NCI-H69 (cell line): Measurements from ENCODE around the gene GOLGA6A.
"Not testable (repeated sequence)": the region's sequence is repeated elsewhere in the genome, so short reads cannot be mapped to it uniquely, and the experiment has no call there.

ENCODE experiments used
- DNase-seq: peaks from one replicate; lab custom pipeline; 2025; lab: John Stamatoyannopoulos, UW

The GOLGA6A gene

GRCh38 chr15:74053517-74053916 lies 28.8 kb downstream of the GOLGA6A start:
- peak; percentile 12 for DNase-seq

- DNase-seq: not testable (repeated sequence)
Observed at GRCh38 chr15:74052271-74053260, 29.8 kb downstream of the GOLGA6A start.

GRCh38 chr15:74050556-74051234 lies 31.7 kb downstream of the GOLGA6A start:
- DNase-seq: peak; percentile 6

- DNase-seq: peak; percentile 93
Observed at GRCh38 chr15:74050127-74050526, 32.2 kb downstream of the GOLGA6A start.

GRCh38 chr15:74046275-74046674 lies 36.1 kb downstream of the GOLGA6A start:
- DNase-seq: no peak

- DNase-seq: no peak
Observed at GRCh38 chr15:74045636-74046274, 36.6 kb downstream of the GOLGA6A start.

GRCh38 chr15:74045184-74045583 lies 37.2 kb downstream of the GOLGA6A start:
- DNase-seq: no peak

- no peak for DNase-seq
Observed at GRCh38 chr15:74044267-74045110, 37.9 kb downstream of the GOLGA6A start.

- DNase-seq: no peak
Observed at GRCh38 chr15:74043425-74044266, 38.7 kb downstream of the GOLGA6A start.

GRCh38 chr15:74042603-74043424 lies 39.5 kb downstream of the GOLGA6A start:
- no peak for DNase-seq

- DNase-seq: peak; percentile 25
Observed at GRCh38 chr15:74041777-74042435, 40.4 kb downstream of the GOLGA6A start.

- DNase-seq: no peak
Observed at GRCh38 chr15:74041311-74041756, 41.0 kb downstream of the GOLGA6A start.

GRCh38 chr15:74040109-74040850 lies 42.1 kb downstream of the GOLGA6A start:
- peak; percentile 2 for DNase-seq

- no peak for DNase-seq
Observed at GRCh38 chr15:74039656-74040010, 42.7 kb downstream of the GOLGA6A start.

GRCh38 chr15:74038707-74039655 lies 43.4 kb downstream of the GOLGA6A start:
- no peak for DNase-seq

GRCh38 chr15:74037171-74038117 lies 44.9 kb downstream of the GOLGA6A start:
- no peak for DNase-seq
